Ovary (tissue), 3 donors: Measurements from ENCODE around the gene MRPS10.

Experiments used
- EP300 ChIP-seq: sonication (generic); formaldehyde crosslinking; IDR thresholded peaks from one replicate; pipeline ENCODE4 v1.6.1; 2017; ENCODE audit warnings: antibody characterized with exemption
- POLR2A ChIP-seq: fragments of 450-650 bp; IDR thresholded peaks from one replicate; pipeline ENCODE4 v1.6.1; 2017; ENCODE audit warnings: antibody characterized with exemption, mild to moderate bottlenecking, moderate library complexity
- TF ChIP-seq, protein P1 (sequence below), 3 donors: fragments of 450-650 bp in 2 of 3; fragments of 200-600 bp in 1 of 3; IDR thresholded peaks; one replicate each; pipeline versions ENCODE4 v1.5.1 to v1.8.0; 2016 to 2022; ENCODE audit warnings: antibody characterized with exemption in 3 of 3, mild to moderate bottlenecking in 1 of 3
- donor health status: DM: no; HTN: no; CAD: no.

GRCh38 chr6:42249279-42249678 lies 31.6 kb upstream of the MRPS10 start:
- TF ChIP-seq, protein P1, sequence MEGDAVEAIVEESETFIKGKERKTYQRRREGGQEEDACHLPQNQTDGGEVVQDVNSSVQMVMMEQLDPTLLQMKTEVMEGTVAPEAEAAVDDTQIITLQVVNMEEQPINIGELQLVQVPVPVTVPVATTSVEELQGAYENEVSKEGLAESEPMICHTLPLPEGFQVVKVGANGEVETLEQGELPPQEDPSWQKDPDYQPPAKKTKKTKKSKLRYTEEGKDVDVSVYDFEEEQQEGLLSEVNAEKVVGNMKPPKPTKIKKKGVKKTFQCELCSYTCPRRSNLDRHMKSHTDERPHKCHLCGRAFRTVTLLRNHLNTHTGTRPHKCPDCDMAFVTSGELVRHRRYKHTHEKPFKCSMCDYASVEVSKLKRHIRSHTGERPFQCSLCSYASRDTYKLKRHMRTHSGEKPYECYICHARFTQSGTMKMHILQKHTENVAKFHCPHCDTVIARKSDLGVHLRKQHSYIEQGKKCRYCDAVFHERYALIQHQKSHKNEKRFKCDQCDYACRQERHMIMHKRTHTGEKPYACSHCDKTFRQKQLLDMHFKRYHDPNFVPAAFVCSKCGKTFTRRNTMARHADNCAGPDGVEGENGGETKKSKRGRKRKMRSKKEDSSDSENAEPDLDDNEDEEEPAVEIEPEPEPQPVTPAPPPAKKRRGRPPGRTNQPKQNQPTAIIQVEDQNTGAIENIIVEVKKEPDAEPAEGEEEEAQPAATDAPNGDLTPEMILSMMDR (IDR thresholded peaks at IDR 0.05), result no peak
- TF ChIP-seq POLR2A, result no peak
- no peak for TF ChIP-seq EP300
